Colonic mucosa (tissue), 4 donors: Measurements from ENCODE around the gene TGM4. TPM values are rescaled to one million over a fixed set of nuclear protein-coding genes. Genes with fewer than 3 reads are reported as not detected.

Experiments used
- DNase-seq: peaks from one replicate; pipeline ENCODE4 v3.0.0-alpha.2; 2020
- H3K27ac ChIP-seq: fragments of 200-600 bp; one replicate; pipeline ENCODE4 v1.8.0; 2021
- H3K27me3 ChIP-seq: fragments of 200-600 bp; one replicate; pipeline ENCODE4 v1.8.0; 2021
- H3K36me3 ChIP-seq: fragments of 200-600 bp; one replicate; pipeline ENCODE4 v1.8.0; 2021
- H3K4me1 ChIP-seq: fragments of 200-600 bp; one replicate; pipeline ENCODE4 v1.8.0; 2021; ENCODE audit warnings: mild to moderate bottlenecking
- H3K4me3 ChIP-seq: fragments of 200-600 bp; one replicate; pipeline ENCODE4 v1.8.0; 2021
- H3K9ac ChIP-seq, 2 donors: one replicate each; pipeline ENCODE4 v1.7.0; 2013; ENCODE audit warnings: control low read depth in 2 of 2, low read depth in 2 of 2, low read length in 2 of 2
- H3K9me3 ChIP-seq: fragments of 200-600 bp; one replicate; pipeline ENCODE4 v1.8.0; 2021
- intact Hi-C: fragments of 100-400 bp; cut with DNase I; formaldehyde crosslinking; loops from one replicate; pipeline ENCODE4 v1.14.1; 2022
- total RNA-seq, 2 donors: library from RNA; stranded (reverse); fragmentation: NEBNext Ultra II Directional in 1 of 2; extraction: Animal tissue kit (Norgen Biotek cat#: 25700) in 1 of 2; gene quantifications; one replicate each; pipeline ENCODE4 v1.2.1, GENCODE V29; 2021
- TF ChIP-seq, protein P1 (sequence below): fragments of 200-600 bp; IDR thresholded peaks from one replicate; pipeline ENCODE4 v1.8.0; 2022; ENCODE audit warnings: antibody characterized with exemption, mild to moderate bottlenecking
- donor health status: healthy.
- donor health status: DM: no; HTN: no; CAD: no.
- donor health status: DM: no; HTN: no; CAD: no.

Gene TGM4
- total RNA-seq, 2 donors from 2014 or later: not detected

DNA sequence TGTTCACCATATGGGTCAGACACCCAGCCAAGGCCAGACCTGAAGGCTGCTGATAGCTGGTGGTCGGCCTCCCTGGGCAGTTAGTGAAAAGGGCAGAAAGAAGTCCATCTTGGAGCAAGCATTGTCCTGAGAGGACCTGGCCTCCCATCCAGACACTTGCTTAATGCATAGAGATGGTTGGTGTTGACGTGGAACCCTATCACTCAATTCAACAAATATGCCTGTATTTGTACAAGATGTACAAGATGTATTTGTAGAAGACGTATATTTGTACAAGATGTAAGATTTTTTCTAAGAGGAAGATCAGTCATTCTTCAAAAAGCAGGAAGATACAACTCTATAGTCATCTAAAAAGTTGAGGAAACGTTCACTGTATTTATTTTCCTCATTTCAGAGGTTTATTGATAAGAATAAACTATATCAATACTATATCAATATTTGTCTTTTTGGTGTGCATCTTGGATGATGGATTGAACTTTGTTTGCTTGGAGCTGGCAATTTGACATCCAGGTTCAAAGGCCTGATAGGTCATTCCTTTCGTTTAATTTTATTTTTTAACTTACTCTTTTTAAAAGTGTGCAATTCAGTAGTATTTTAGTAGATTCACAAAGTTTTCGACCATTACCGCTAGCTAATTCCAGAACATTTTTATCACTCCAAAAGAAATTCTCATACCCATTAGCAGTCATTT is 6.8 kb upstream of the TGM4 start:
- TF ChIP-seq, protein P1, sequence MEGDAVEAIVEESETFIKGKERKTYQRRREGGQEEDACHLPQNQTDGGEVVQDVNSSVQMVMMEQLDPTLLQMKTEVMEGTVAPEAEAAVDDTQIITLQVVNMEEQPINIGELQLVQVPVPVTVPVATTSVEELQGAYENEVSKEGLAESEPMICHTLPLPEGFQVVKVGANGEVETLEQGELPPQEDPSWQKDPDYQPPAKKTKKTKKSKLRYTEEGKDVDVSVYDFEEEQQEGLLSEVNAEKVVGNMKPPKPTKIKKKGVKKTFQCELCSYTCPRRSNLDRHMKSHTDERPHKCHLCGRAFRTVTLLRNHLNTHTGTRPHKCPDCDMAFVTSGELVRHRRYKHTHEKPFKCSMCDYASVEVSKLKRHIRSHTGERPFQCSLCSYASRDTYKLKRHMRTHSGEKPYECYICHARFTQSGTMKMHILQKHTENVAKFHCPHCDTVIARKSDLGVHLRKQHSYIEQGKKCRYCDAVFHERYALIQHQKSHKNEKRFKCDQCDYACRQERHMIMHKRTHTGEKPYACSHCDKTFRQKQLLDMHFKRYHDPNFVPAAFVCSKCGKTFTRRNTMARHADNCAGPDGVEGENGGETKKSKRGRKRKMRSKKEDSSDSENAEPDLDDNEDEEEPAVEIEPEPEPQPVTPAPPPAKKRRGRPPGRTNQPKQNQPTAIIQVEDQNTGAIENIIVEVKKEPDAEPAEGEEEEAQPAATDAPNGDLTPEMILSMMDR: no peak
- intact Hi-C loops: no loop called here
- no peaks in the 10 kb centered on the region for H3K27me3 ChIP-seq
- H3K4me1 ChIP-seq: no peaks in the 10 kb centered on the region
- H3K9ac ChIP-seq: no peak overlapping the region
- no peak for DNase-seq
- no peak overlapping the region for H3K27ac ChIP-seq
- no peaks in the 10 kb centered on the region for H3K9me3 ChIP-seq
- H3K4me3 ChIP-seq: no peak overlapping the region
- H3K36me3 ChIP-seq: no peaks in the 10 kb centered on the region

DNA sequence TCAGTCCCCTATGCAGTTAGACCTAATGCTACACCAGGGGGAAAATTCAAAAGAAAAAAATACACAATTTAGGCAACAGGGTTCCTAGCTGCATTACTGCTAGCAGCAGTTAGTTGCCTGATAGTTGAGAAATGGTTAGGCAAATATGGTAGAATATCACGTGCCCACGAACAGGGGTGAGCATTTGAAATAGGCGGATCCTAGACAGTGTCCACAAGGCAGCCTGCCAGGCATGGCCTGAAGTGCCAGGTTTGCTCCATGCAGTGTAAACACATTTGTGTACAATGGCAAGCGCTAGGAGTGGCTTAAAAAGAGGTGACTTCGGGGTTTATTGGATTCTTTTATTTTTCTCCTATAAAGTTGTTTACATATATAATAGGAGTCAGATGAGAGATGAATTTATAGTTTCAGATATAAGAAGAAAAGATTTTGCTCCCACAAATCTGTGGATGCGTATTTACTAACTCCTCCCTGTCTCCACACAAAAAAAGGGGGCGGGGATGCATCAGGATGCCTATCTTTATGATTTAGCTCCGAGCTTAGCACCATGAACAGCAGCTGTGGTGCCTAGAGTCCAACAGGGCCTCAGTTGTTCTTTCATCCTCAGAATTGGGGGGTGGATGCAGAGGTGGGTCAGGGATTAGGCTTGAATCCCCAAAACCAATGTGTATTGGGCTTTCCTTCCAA is 3.9 kb upstream of the TGM4 start:
- H3K9me3 ChIP-seq: no peaks in the 10 kb centered on the region
- H3K4me3 ChIP-seq: no peak overlapping the region
- H3K27me3 ChIP-seq: no peaks in the 10 kb centered on the region
- H3K9ac ChIP-seq: no peak overlapping the region
- TF ChIP-seq, protein P1: no peak
- no peak overlapping the region for H3K27ac ChIP-seq
- intact Hi-C loops: no loop called here
- peak; percentile 77 for DNase-seq
- H3K4me1 ChIP-seq: no peaks in the 10 kb centered on the region
- no peaks in the 10 kb centered on the region for H3K36me3 ChIP-seq

DNA sequence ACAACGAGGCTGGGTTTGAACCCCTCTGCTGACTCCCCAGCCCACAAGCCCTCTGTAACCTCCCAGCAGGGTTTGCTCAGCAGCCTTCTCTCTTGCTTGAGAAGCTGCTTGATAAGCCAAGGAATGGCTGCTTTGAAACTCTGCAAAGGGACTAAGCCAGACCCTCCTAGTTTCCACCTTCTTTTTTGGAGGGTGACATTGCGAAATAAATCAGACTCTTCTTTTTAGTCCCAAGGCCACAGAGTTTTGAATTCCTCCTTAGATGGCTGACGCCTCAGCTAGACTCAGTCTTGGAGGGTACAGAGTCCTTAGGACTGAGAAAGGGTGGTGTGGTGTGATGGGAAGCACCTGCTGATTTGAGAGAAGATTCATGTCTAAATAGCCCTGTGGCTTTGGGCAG is 1.2 kb downstream of the TGM4 start:
- no peaks in the 10 kb centered on the region for H3K36me3 ChIP-seq
- no peak overlapping the region for H3K9ac ChIP-seq
- TF ChIP-seq, protein P1: no peak
- no peak overlapping the region for H3K27ac ChIP-seq
- H3K4me1 ChIP-seq: no peaks in the 10 kb centered on the region
- intact Hi-C loops: no loop called here
- no peak overlapping the region for H3K4me3 ChIP-seq
- no peak for DNase-seq
- H3K27me3 ChIP-seq: no peaks in the 10 kb centered on the region
- H3K9me3 ChIP-seq: no peaks in the 10 kb centered on the region

DNA sequence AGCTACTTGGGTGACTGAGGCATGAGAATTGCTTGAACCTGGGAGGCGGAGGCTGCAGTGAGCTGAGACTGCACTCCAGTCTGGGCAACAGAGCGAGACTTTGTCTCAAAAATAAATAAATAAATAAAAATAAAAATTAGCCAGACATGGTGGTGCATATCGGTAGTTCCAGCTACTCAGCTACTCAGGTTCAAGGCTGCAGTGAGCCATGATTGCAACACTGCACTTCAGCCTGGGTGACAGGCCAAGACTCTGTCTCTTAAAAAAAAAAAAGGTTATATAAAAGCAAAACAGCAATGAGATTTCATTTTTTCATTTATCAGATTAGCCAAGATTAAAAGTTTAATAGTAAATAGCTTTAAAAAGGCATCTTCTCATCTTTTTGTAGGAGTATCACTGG is 2.9 kb downstream of the TGM4 start:
- DNase-seq: no peak
- no peaks in the 10 kb centered on the region for H3K9me3 ChIP-seq
- no peak overlapping the region for H3K27ac ChIP-seq
- H3K27me3 ChIP-seq: no peaks in the 10 kb centered on the region
- intact Hi-C loops: no loop called here
- H3K4me3 ChIP-seq: no peak overlapping the region
- TF ChIP-seq, protein P1: no peak
- no peak overlapping the region for H3K9ac ChIP-seq
- H3K4me1 ChIP-seq: no peaks in the 10 kb centered on the region
- H3K36me3 ChIP-seq: no peaks in the 10 kb centered on the region

DNA sequence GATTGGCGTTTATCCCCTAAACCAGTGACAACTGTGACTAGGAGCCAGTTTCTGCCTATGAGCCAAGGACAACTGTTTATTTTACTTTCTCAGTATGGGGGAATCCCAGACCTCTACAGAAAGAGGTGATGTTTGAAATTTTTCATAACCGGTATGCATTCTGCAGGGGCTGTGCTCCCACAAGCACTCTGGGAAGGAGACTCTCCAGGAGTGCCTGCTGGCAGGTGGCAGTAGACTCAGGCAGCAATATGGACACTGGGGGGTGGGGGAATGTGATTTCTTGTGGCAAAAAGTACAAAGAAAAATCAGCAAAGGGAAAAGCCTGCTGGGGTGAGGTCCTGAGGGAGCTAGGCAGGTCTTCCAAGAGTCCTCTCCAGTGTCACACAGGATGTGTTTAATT is 5.9 kb downstream of the TGM4 start:
- no peak overlapping the region for H3K9ac ChIP-seq
- no peaks in the 10 kb centered on the region for H3K4me1 ChIP-seq
- H3K4me3 ChIP-seq: no peak overlapping the region
- intact Hi-C loops: no loop called here
- H3K9me3 ChIP-seq: no peaks in the 10 kb centered on the region
- H3K36me3 ChIP-seq: no peaks in the 10 kb centered on the region
- DNase-seq: no peak
- H3K27ac ChIP-seq: no peak overlapping the region
- TF ChIP-seq, protein P1: no peak
- no peaks in the 10 kb centered on the region for H3K27me3 ChIP-seq
